Measurements from ENCODE around the gene ACOX3. TPM values are rescaled to one million over a fixed set of nuclear protein-coding genes. Genes with fewer than 3 reads are reported as not detected.

The ACOX3 gene
- total and polyA plus RNA-seq, 9 of the 15 experiments (the other 6 are each of a cell fraction or from before 2014, with no cell fraction given): 0.68 to 7.3 (median 3.7) TPM

- peak; percentile 34; the same call in 1 of the 2 replicates for TF ChIP-seq MGA (IDR thresholded peaks at IDR 0.05)
- TF ChIP-seq RFX1 (IDR thresholded peaks at IDR 0.05): peak; percentile 44; the same call in 1 of the 2 replicates
- TF ChIP-seq PBX2 (CRISPR knock-in tag; IDR thresholded peaks at IDR 0.05; ENCODE audit: low read depth): no peak
- TF ChIP-seq PBX2 (tag; conservative IDR thresholded peaks at IDR 0.05; ENCODE audit: low read depth): no peak
- no peak for TF ChIP-seq USF2 (CRISPR knock-in tag; IDR thresholded peaks at IDR 0.05)
- no peak for TF ChIP-seq SIN3A (IDR thresholded peaks at IDR 0.05; ENCODE audit: borderline replicate concordance in 2 of 2, control insufficient read depth in 1 of 2, low read depth in 2 of 2, low read length in 2 of 2)
- TF ChIP-seq NCOA2 (IDR thresholded peaks at IDR 0.05; ENCODE audit: partially characterized antibody in 2 of 2): no peak
- no peak for TF ChIP-seq TBL1XR1 (IDR thresholded peaks at IDR 0.05; ENCODE audit: low read length in 2 of 2)
- no peak for TF ChIP-seq CEBPG (CRISPR knock-in tag; IDR thresholded peaks at IDR 0.05)
- no peak for TF ChIP-seq CEBPG (tag; conservative IDR thresholded peaks at IDR 0.05 in 1 of 2, IDR thresholded peaks at IDR 0.05 in 1 of 2)
Measured at GRCh38 chr4:8488791-8489369, 48.4 kb upstream of the ACOX3 start (continued).

Data from K562 (cell line).